ENCODE measurements around the gene RAD51B. TPM values are rescaled to one million over a fixed set of nuclear protein-coding genes. Genes with fewer than 3 reads are reported as not detected.

Gene RAD51B
- total RNA-seq, 1 experiment from 2014 or later, result 23.3 TPM

- intact Hi-C loops (cut with micrococcal nuclease; ENCODE audit: unreplicated experiment), result loop anchor here (5.0 to 10.0 kb wide), 2 partner anchors 167 to 735 kb away; no protein-coding TSS in a partner anchor
- H3K4me1 ChIP-seq (ENCODE audit: insufficient read depth, low read length, poor library complexity, severe bottlenecking), result no peaks in the 10 kb centered on the region
- DNase-seq (ENCODE audit: low spot score), result no peak
- H3K9me3 ChIP-seq (ENCODE audit: low read depth, low read length, poor library complexity, severe bottlenecking), result no peaks in the 10 kb centered on the region
- no peaks in the 10 kb centered on the region for H3K27me3 ChIP-seq (replicated peaks; ENCODE audit: insufficient read depth, low read depth, low read length, poor library complexity)
- no peak overlapping the region for H3K4me3 ChIP-seq (ENCODE audit: low read depth, low read length, poor library complexity, severe bottlenecking)
- ChIA-PET POLR2A (ENCODE audit: low non-redundant PET) (no interaction called here), CTCF (no interaction called here)
- TF ChIP-seq EZH2 (IDR thresholded peaks at IDR 0.05; ENCODE audit: borderline replicate concordance, low read depth, low read length, poor library complexity, severe bottlenecking) (no peak), CTCF (conservative IDR thresholded peaks at IDR 0.05; ENCODE audit: low read depth, low read length) (no peak)
- no peak overlapping the region for H3K27ac ChIP-seq (ENCODE audit: low read depth, low read length, poor library complexity, severe bottlenecking)
- no TSS peak for BruUV-seq (replicated peaks)
- H3K36me3 ChIP-seq (ENCODE audit: insufficient read depth, low read length, poor library complexity, severe bottlenecking), result no peaks in the 10 kb centered on the region
Measured at GRCh38 chr14:68079941-68080697, 260.5 kb downstream of the RAD51B start.

- intact Hi-C loops (cut with micrococcal nuclease; ENCODE audit: unreplicated experiment), result loop anchor here (5.0 to 10.0 kb wide), 2 partner anchors 166 to 733 kb away; no protein-coding TSS in a partner anchor
- Histone ChIP-seq H3K27ac (ENCODE audit: low read depth, low read length, poor library complexity, severe bottlenecking) (no peak overlapping the region), H3K36me3 (ENCODE audit: insufficient read depth, low read length, poor library complexity, severe bottlenecking) (no peaks in the 10 kb centered on the region), H3K27me3 (replicated peaks; ENCODE audit: insufficient read depth, low read depth, low read length, poor library complexity) (no peaks in the 10 kb centered on the region), H3K4me3 (ENCODE audit: low read depth, low read length, poor library complexity, severe bottlenecking) (no peak overlapping the region), H3K9me3 (ENCODE audit: low read depth, low read length, poor library complexity, severe bottlenecking) (no peaks in the 10 kb centered on the region), H3K4me1 (ENCODE audit: insufficient read depth, low read length, poor library complexity, severe bottlenecking) (no peaks in the 10 kb centered on the region)
- POLR2A ChIA-PET (ENCODE audit: low non-redundant PET), result no interaction called here
- no TSS peak for BruUV-seq (replicated peaks)
- TF ChIP-seq EZH2 (IDR thresholded peaks at IDR 0.05; ENCODE audit: borderline replicate concordance, low read depth, low read length, poor library complexity, severe bottlenecking) (no peak), CTCF (conservative IDR thresholded peaks at IDR 0.05; ENCODE audit: low read depth, low read length) (no peak)
- DNase-seq (ENCODE audit: low spot score), result no peak
- CTCF ChIA-PET, result no interaction called here
Measured at GRCh38 chr14:68081489-68081888, 261.9 kb downstream of the RAD51B start.

- H3K36me3 ChIP-seq (ENCODE audit: insufficient read depth, low read length, poor library complexity, severe bottlenecking), result no peaks in the 10 kb centered on the region
- no peak overlapping the region for H3K27ac ChIP-seq (ENCODE audit: low read depth, low read length, poor library complexity, severe bottlenecking)
- no peaks in the 10 kb centered on the region for H3K27me3 ChIP-seq (replicated peaks; ENCODE audit: insufficient read depth, low read depth, low read length, poor library complexity)
- no peaks in the 10 kb centered on the region for H3K9me3 ChIP-seq (ENCODE audit: low read depth, low read length, poor library complexity, severe bottlenecking)
- no peaks in the 10 kb centered on the region for H3K4me1 ChIP-seq (ENCODE audit: insufficient read depth, low read length, poor library complexity, severe bottlenecking)
- CTCF ChIA-PET, result no interaction called here
- intact Hi-C loops (cut with micrococcal nuclease; ENCODE audit: unreplicated experiment), result loop anchor here (5.0 to 10.0 kb wide), 2 partner anchors 165 to 732 kb away; no protein-coding TSS in a partner anchor
- BruUV-seq (replicated peaks), result no TSS peak
- no peak for DNase-seq (ENCODE audit: low spot score)
- POLR2A ChIA-PET (ENCODE audit: low non-redundant PET), result no interaction called here
- TF ChIP-seq EZH2 (IDR thresholded peaks at IDR 0.05; ENCODE audit: borderline replicate concordance, low read depth, low read length, poor library complexity, severe bottlenecking), result no peak
- TF ChIP-seq CTCF (conservative IDR thresholded peaks at IDR 0.05; ENCODE audit: low read depth, low read length), result no peak
- no peak overlapping the region for H3K4me3 ChIP-seq (ENCODE audit: low read depth, low read length, poor library complexity, severe bottlenecking)
Measured at GRCh38 chr14:68082698-68083291, 263.2 kb downstream of the RAD51B start.

All from A673 (cell line).